Gastrocnemius medialis (tissue), 4 donors: Measurements from ENCODE around the gene GRIA1. TPM values are rescaled to one million over a fixed set of nuclear protein-coding genes. Genes with fewer than 3 reads are reported as not detected.

Experiments used
- ATAC-seq, 2 donors: fragments of 150-250 bp; one replicate each; pipeline ENCODE4 v1.9.1; 2016
- DNase-seq, 2 donors: peaks; one replicate each; pipeline ENCODE4 v3.0.0-alpha.2; 2019
- H3K27ac ChIP-seq, 4 donors: fragments of 200-600 bp; sonication (generic); 1 replicate in 1 of 4; 2 replicates in 3 of 4; pipeline ENCODE4 v1.5.1; 2016 to 2018; ENCODE audit warnings: mild to moderate bottlenecking in 2 of 4, moderate library complexity in 1 of 4
- H3K27me3 ChIP-seq, 3 donors: fragments of 200-600 bp; sonication (generic) in 2 of 3; 1 replicate in 1 of 3; 2 replicates in 2 of 3; pipeline versions ENCODE4 v1.5.1 to v1.6.0; 2016 to 2019; ENCODE audit warnings: mild to moderate bottlenecking in 1 of 3, moderate library complexity in 1 of 3
- H3K36me3 ChIP-seq, 2 donors: fragments of 200-600 bp; sonication (generic) in 1 of 2; one replicate each; pipeline ENCODE4 v1.5.1; 2017 to 2018
- H3K4me1 ChIP-seq, 2 donors: fragments of 200-600 bp; sonication (generic) in 1 of 2; one replicate each; pipeline ENCODE4 v1.5.1; 2016 to 2017; ENCODE audit warnings: mild to moderate bottlenecking in 2 of 2
- H3K4me3 ChIP-seq, 4 donors: fragments of 200-600 bp; sonication (generic) in 3 of 4; 1 replicate in 1 of 4; 2 replicates in 3 of 4; pipeline ENCODE4 v1.5.1; 2016 to 2019; ENCODE audit warnings: mild to moderate bottlenecking in 2 of 4
- H3K9me3 ChIP-seq, 3 donors: fragments of 200-600 bp; sonication (generic) in 2 of 3; 1 replicate in 1 of 3; 2 replicates in 2 of 3; pipeline ENCODE4 v1.5.1; 2016 to 2019
- CTCF ChIP-seq, 5 experiments: fragments of 450-650 bp in 3 of 5; fragments of 200-600 bp in 2 of 5; sonication (generic) in 2 of 5; IDR thresholded peaks in 4 of 5; conservative IDR thresholded peaks in 1 of 5; 1 replicate in 4 of 5; 2 replicates in 1 of 5; pipeline ENCODE4 v1.5.1; 2016 to 2019; ENCODE audit warnings: antibody characterized with exemption in 5 of 5, mild to moderate bottlenecking in 3 of 5, moderate library complexity in 3 of 5
- POLR2A ChIP-seq, 2 donors: fragments of 450-650 bp; IDR thresholded peaks; one replicate each; pipeline ENCODE4 v1.6.1; 2017; ENCODE audit warnings: antibody characterized with exemption in 2 of 2, mild to moderate bottlenecking in 2 of 2, moderate library complexity in 2 of 2
- in situ Hi-C, 4 donors: fragments of 200-750 bp; cut with MboI; loops; one replicate each; pipeline versions ENCODE4 v1.15.0 to v1.8.0; 2017; ENCODE audit warnings: low sequenced_read_pairs in 4 of 4
- intact Hi-C: fragments of 100-400 bp; cut with DNase I; formaldehyde crosslinking; loops from one replicate; pipeline ENCODE4 v1.15.1; 2023; ENCODE audit warnings: low total_unique reads
- total RNA-seq, 4 donors: library from RNA; depleted of rRNA; stranded (reverse); fragments of >200 nt; gene quantifications; one replicate each; pipeline versions ENCODE4 v1.1.0 to v1.2.3, GENCODE V29; 2016

The GRIA1 gene
- under 1 TPM in 2 of 4 donors, not detected in 2; 0.18 to 0.46 TPM for total RNA-seq

DNA sequence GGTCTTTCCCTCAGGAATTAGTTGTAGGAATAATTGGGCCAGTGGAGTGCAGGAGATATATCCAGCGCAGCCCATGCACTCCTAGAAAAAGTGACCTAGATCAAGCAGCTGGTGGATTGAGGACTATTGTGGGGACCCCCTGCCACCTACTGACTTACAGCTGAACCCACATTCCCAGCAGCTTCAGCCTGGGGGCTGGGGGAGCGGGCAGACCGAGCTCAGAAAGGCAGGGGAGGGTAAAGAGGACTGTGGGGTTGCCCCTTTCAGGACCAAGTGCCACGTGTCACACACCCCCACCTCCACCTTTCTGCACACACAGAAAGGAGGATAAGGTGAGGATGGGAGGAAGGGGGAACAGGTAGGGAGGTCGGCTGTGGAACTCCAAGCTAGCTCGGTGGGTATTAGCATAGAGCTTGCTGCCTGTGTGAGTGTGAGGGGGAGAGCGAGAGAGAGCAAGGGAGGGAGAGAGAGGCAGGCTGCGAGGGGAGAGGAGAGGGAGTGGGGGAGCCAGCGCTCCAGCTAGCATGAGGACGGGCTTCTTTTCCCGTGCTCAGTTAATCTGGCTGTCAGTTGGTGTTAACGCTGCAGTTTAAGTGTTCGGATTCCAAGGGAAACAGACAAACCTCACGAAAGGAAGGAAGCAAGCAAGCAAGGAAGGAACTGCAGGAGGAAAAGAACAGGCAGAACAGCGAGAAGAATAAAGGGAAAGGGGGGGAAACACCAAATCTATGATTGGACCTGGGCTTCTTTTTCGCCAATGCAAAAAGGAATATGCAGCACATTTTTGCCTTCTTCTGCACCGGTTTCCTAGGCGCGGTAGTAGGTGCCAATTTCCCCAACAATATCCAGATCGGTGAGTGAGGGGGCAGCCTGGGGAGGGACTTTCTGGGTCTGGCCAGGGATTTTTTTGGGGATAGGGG, at the start of gene GRIA1:
Gene GRIA1, plus strand, starts transcription at position 553 of the 920 bp plus-strand sequence.
- no peaks in the 10 kb centered on the region for H3K9me3 ChIP-seq
- no peaks in the 10 kb centered on the region for H3K36me3 ChIP-seq
- DNase-seq (no peak), ATAC-seq (no peak)
- peaks cover 0 to 17% (median 13%) of the 10 kb centered on the region in 3 donors for H3K27me3 ChIP-seq
- no peaks in the 10 kb centered on the region for H3K4me1 ChIP-seq
- no peak within 1 kb of the TSS for H3K27ac ChIP-seq
- H3K4me3 ChIP-seq: peak within 1 kb of the TSS in 1 of 4 donors; percentile 21
- in situ Hi-C loops (loop anchor here in 1 of 4 donors (25.0 kb wide), 1 partner anchor 472 kb away; no protein-coding TSS in a partner anchor), intact Hi-C loops (no loop called here)
- no peak for TF ChIP-seq POLR2A (IDR thresholded peaks at IDR 0.05)
- no peak for TF ChIP-seq CTCF (IDR thresholded peaks at IDR 0.05 in 4 of 5, conservative IDR thresholded peaks at IDR 0.05 in 1 of 5)

DNA sequence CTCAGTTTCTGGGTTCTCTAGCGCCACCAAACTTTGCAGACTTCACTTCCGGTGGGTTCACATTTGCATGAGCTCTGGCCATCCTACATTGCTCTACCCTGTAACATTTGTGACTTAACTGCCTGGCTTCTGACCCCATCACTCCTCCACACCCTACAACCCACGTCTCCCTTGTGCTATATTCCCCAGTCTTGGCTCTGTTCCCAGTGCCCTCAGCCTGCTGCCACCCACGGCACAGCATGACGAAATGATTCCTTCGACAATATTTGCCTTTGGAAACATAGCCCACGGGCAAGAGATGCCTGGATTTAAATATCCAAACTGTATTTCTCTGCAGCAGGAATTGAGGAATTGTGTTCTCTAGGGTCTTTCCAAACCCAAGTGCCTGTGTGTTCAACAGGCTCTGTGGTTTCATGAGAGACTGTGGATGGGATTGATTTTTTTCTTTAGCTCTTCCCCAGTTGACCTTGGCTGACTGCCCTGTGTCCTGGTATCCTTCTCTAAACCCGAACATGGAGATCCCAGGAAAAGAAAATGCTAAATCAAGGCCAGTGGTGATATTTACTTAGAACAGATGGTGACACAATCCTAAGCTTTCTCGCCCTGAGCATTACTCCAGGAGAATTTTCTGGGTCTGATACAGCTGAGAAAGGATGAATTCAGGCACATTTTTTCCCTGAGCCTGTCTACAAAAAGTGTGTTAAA, 44.4 kb upstream of the GRIA1 start:
- intact Hi-C loops: no loop called here
- in situ Hi-C loops: no loop called here
- ATAC-seq (no peak), DNase-seq (no peak)
- no peaks in the 10 kb centered on the region for H3K27me3 ChIP-seq
- H3K36me3 ChIP-seq: no peaks in the 10 kb centered on the region
- no peak overlapping the region for H3K27ac ChIP-seq
- no peaks in the 10 kb centered on the region for H3K4me1 ChIP-seq
- H3K9me3 ChIP-seq: no peaks in the 10 kb centered on the region
- no peak overlapping the region for H3K4me3 ChIP-seq
- TF ChIP-seq POLR2A (IDR thresholded peaks at IDR 0.05): no peak
- no peak for TF ChIP-seq CTCF (IDR thresholded peaks at IDR 0.05 in 4 of 5, conservative IDR thresholded peaks at IDR 0.05 in 1 of 5)

- in situ Hi-C loops: no loop called here
- Histone ChIP-seq H3K27ac (no peak overlapping the region), H3K4me3 (no peak overlapping the region), H3K9me3 (no peaks in the 10 kb centered on the region), H3K36me3 (no peaks in the 10 kb centered on the region), H3K27me3 (no peaks in the 10 kb centered on the region), H3K4me1 (no peaks in the 10 kb centered on the region)
- DNase-seq: no peak
- TF ChIP-seq CTCF (IDR thresholded peaks at IDR 0.05 in 4 of 5, conservative IDR thresholded peaks at IDR 0.05 in 1 of 5): no peak
- no peak for TF ChIP-seq POLR2A (IDR thresholded peaks at IDR 0.05)
- intact Hi-C loops: no loop called here
- no peak for ATAC-seq
These were observed 42.9 kb upstream of the GRIA1 start for GRCh38 chr5:153447534-153447933.

- in situ Hi-C loops: no loop called here
- DNase-seq: no peak
- no peaks in the 10 kb centered on the region for H3K4me1 ChIP-seq
- no peaks in the 10 kb centered on the region for H3K27me3 ChIP-seq
- TF ChIP-seq CTCF (IDR thresholded peaks at IDR 0.05 in 4 of 5, conservative IDR thresholded peaks at IDR 0.05 in 1 of 5): no peak
- TF ChIP-seq POLR2A (IDR thresholded peaks at IDR 0.05): no peak
- no peak for ATAC-seq
- H3K4me3 ChIP-seq: no peak overlapping the region
- H3K27ac ChIP-seq: no peak overlapping the region
- intact Hi-C loops: no loop called here
- H3K9me3 ChIP-seq: no peaks in the 10 kb centered on the region
- no peaks in the 10 kb centered on the region for H3K36me3 ChIP-seq
These were observed 34.1 kb upstream of the GRIA1 start for GRCh38 chr5:153456354-153456753.
